GM23248 (cell line): Measurements from ENCODE around the gene NPC1L1. TPM values are rescaled to one million over a fixed set of nuclear protein-coding genes. Genes with fewer than 3 reads are reported as not detected.
A peak's percentile ranks its signal among the peaks of the same experiment; 100 is the strongest.

Source experiments
- DNase-seq: peaks from one replicate; pipeline ENCODE4 v3.0.0-alpha.2; 2015
- H2AFZ ChIP-seq: fragments of 200-600 bp; sonication (generic); 2 replicates; pipeline ENCODE4 v1.6.1; 2016; ENCODE audit warnings: antibody characterized with exemption
- H3F3A ChIP-seq: fragments of 200-600 bp; sonication (generic); 2 replicates; pipeline ENCODE4 v1.6.1; 2016; ENCODE audit warnings: mild to moderate bottlenecking, antibody characterized with exemption, mixed run types; ENCODE audit not compliant: insufficient read depth
- H3K27ac ChIP-seq: fragments of 200-600 bp; sonication (generic); 2 replicates; pipeline ENCODE4 v1.5.1; 2016; ENCODE audit warnings: mild to moderate bottlenecking
- H3K27me3 ChIP-seq: fragments of 200-600 bp; sonication (generic); replicated peaks from 2 replicates; pipeline ENCODE4 v1.6.1; 2016; ENCODE audit warnings: mild to moderate bottlenecking; ENCODE audit not compliant: insufficient read depth
- H3K36me3 ChIP-seq: fragments of 200-600 bp; sonication (generic); 2 replicates; pipeline ENCODE4 v1.6.1; 2016; ENCODE audit warnings: low read depth, mild to moderate bottlenecking
- H3K4me1 ChIP-seq: fragments of 200-600 bp; sonication (generic); 2 replicates; pipeline ENCODE4 v1.6.1; 2016; ENCODE audit warnings: mild to moderate bottlenecking; ENCODE audit not compliant: insufficient read depth
- H3K4me2 ChIP-seq: fragments of 200-600 bp; sonication (generic); one replicate; pipeline ENCODE4 v1.6.1; 2016; ENCODE audit warnings: mild to moderate bottlenecking; ENCODE audit not compliant: unreplicated experiment
- H3K4me3 ChIP-seq: fragments of 200-600 bp; sonication (generic); 2 replicates; pipeline ENCODE4 v1.5.1; 2016; ENCODE audit warnings: mild to moderate bottlenecking
- H3K79me2 ChIP-seq: fragments of 200-600 bp; sonication (generic); 2 replicates; pipeline ENCODE4 v1.6.1; 2016; ENCODE audit warnings: mild to moderate bottlenecking; ENCODE audit not compliant: insufficient read depth
- H3K9ac ChIP-seq: fragments of 200-600 bp; sonication (generic); 2 replicates; pipeline ENCODE4 v1.6.1; 2016; ENCODE audit warnings: mild to moderate bottlenecking
- H3K9me2 ChIP-seq: fragments of 200-600 bp; sonication (generic); 2 replicates; pipeline ENCODE4 v1.6.1; 2016; ENCODE audit warnings: mixed run types, mild to moderate bottlenecking, moderate library complexity; ENCODE audit not compliant: insufficient read depth
- H3K9me3 ChIP-seq: fragments of 200-600 bp; sonication (generic); one replicate; pipeline ENCODE4 v1.6.1; 2017; ENCODE audit warnings: low read depth
- H4K20me1 ChIP-seq: fragments of 200-600 bp; sonication (generic); 2 replicates; pipeline ENCODE4 v1.6.0; 2016; ENCODE audit not compliant: insufficient read depth
- EZH2 ChIP-seq: fragments of 200-600 bp; sonication (generic); IDR thresholded peaks from 2 replicates; pipeline ENCODE4 v1.6.1; 2018; ENCODE audit warnings: antibody characterized with exemption, mild to moderate bottlenecking; ENCODE audit not compliant: insufficient read depth, poor library complexity, severe bottlenecking
- EZH2phosphoT487 ChIP-seq: fragments of 200-600 bp; sonication (generic); IDR thresholded peaks from 2 replicates; pipeline ENCODE4 v1.6.1; 2018; ENCODE audit warnings: antibody characterized with exemption, moderate library complexity, mild to moderate bottlenecking, low read depth; ENCODE audit not compliant: insufficient read depth
- WGBS, 2 experiments: methylation state at CpG; one replicate each; pipeline ENCODE4 v1.1.6; 2015 to 2017; ENCODE audit warnings: low lambda C conversion rate in 2 of 2, low coverage in 1 of 2; ENCODE audit errors: missing lambda C conversion rate in 2 of 2; 5-methylcytosine and 5-hydroxymethylcytosine counted together
- in situ Hi-C: fragments of 300-500 bp; cut with MboI; formaldehyde crosslinking; loops from 2 replicates; pipeline ENCODE4 v1.15.0; 2020
- polyA plus RNA-seq: library from polyadenylated mRNA; unstranded; fragments of >200 nt; fragmentation: Nextera tagmentation; extraction: Ambion mirVana; gene quantifications from 2 replicates; pipeline ENCODE4 v1.2.1, GENCODE V29; 2016
- total RNA-seq: library from RNA; depleted of rRNA; stranded (reverse); fragments of >200 nt; shearing (Covaris generic); gene quantifications from 2 replicates; pipeline ENCODE4 v1.2.3, GENCODE V29; 2014

The NPC1L1 gene
- total and polyA plus RNA-seq, 2 experiments from 2014 or later = not detected

GRCh38 chr7:44566680-44567079 is 25.6 kb upstream of the NPC1L1 start:
- no peaks in the 10 kb centered on the region for H3K9me3 ChIP-seq
- in situ Hi-C loops = no loop called here
- H3K9me2 ChIP-seq = no peaks in the 10 kb centered on the region
- no peaks in the 10 kb centered on the region for H3K4me1 ChIP-seq
- no peaks in the 10 kb centered on the region for H4K20me1 ChIP-seq
- peaks cover 30% of the 10 kb centered on the region for H3K79me2 ChIP-seq
- no peak for DNase-seq
- H3K36me3 ChIP-seq = peaks cover 41% of the 10 kb centered on the region; the same call in 1 of the 2 replicates
- H3K27ac ChIP-seq = no peak overlapping the region
- peaks cover 13% of the 10 kb centered on the region; the same call in 1 of the 2 replicates for H3F3A ChIP-seq
- H3K4me2 ChIP-seq = no peak overlapping the region
- H3K4me3 ChIP-seq = no peak overlapping the region
- no peaks in the 10 kb centered on the region for H3K27me3 ChIP-seq
- no peak overlapping the region for H2AFZ ChIP-seq
- no peak overlapping the region for H3K9ac ChIP-seq
- TF ChIP-seq EZH2phosphoT487 (no peak), EZH2 (no peak)
- WGBS, 2 experiments = 93 to 96% methylated on average over 3 to 5 of the region's 5 CpGs

- WGBS, 2 experiments = 82 to 88% methylated on average over 16 of the region's 16 CpGs
- H3F3A ChIP-seq = peaks cover 13% of the 10 kb centered on the region; the same call in 1 of the 2 replicates
- H3K27me3 ChIP-seq = no peaks in the 10 kb centered on the region
- no peaks in the 10 kb centered on the region for H3K9me3 ChIP-seq
- no peak overlapping the region for H3K4me3 ChIP-seq
- in situ Hi-C loops = no loop called here
- no peak overlapping the region for H3K27ac ChIP-seq
- no peak overlapping the region for H3K4me2 ChIP-seq
- H3K9ac ChIP-seq = no peak overlapping the region
- H3K4me1 ChIP-seq = no peaks in the 10 kb centered on the region
- no peaks in the 10 kb centered on the region for H3K9me2 ChIP-seq
- TF ChIP-seq EZH2 = no peak
- no peak for TF ChIP-seq EZH2phosphoT487
- H4K20me1 ChIP-seq = no peaks in the 10 kb centered on the region
- H3K36me3 ChIP-seq = peaks cover 34% of the 10 kb centered on the region; the same call in 1 of the 2 replicates
- DNase-seq = no peak
- peaks cover 23% of the 10 kb centered on the region for H3K79me2 ChIP-seq
- H2AFZ ChIP-seq = no peak overlapping the region
Observed at GRCh38 chr7:44565795-44566559, 24.8 kb upstream of the NPC1L1 start.

GRCh38 chr7:44565097-44565794 is 24.1 kb upstream of the NPC1L1 start:
- H3K79me2 ChIP-seq = peaks cover 16% of the 10 kb centered on the region
- H3F3A ChIP-seq = peaks cover 13% of the 10 kb centered on the region; the same call in 1 of the 2 replicates
- in situ Hi-C loops = no loop called here
- H3K4me1 ChIP-seq = no peaks in the 10 kb centered on the region
- no peak overlapping the region for H2AFZ ChIP-seq
- no peaks in the 10 kb centered on the region for H3K9me3 ChIP-seq
- H3K27ac ChIP-seq = no peak overlapping the region
- no peak overlapping the region for H3K4me3 ChIP-seq
- 63 to 64% methylated on average over 13 of the region's 13 CpGs for WGBS, 2 experiments
- TF ChIP-seq EZH2phosphoT487 = no peak
- no peak for TF ChIP-seq EZH2
- H3K27me3 ChIP-seq = no peaks in the 10 kb centered on the region
- H3K9me2 ChIP-seq = no peaks in the 10 kb centered on the region
- DNase-seq = peak; percentile 76
- H4K20me1 ChIP-seq = no peaks in the 10 kb centered on the region
- no peak overlapping the region for H3K9ac ChIP-seq
- H3K4me2 ChIP-seq = no peak overlapping the region
- peaks cover 27% of the 10 kb centered on the region; the same call in 1 of the 2 replicates for H3K36me3 ChIP-seq

DNA sequence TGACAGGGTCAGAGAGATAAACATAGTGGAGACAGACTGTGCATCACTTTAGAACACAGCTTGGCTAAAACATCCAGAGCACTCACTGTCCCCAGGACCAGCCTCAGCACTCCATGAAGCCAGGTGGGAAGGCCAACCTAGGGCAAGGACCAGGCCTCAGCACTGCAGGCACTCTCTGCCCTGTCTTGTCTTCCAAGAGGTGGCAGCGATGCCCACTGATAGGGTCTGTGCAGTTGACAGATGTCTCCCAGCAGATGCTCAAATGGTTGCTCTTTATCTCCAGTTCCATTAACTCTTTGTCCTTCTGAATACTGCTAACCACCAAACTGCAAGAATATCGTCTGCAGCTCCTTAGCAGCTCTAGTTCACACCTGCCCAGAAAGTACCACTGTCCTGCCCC is 23.5 kb upstream of the NPC1L1 start:
- no peak for DNase-seq
- Histone ChIP-seq H3K4me3 (no peak overlapping the region), H3K9me3 (no peaks in the 10 kb centered on the region), H2AFZ (no peak overlapping the region), H3K79me2 (peaks cover 10% of the 10 kb centered on the region), H3K9me2 (no peaks in the 10 kb centered on the region), H3K27ac (no peak overlapping the region), H3K4me2 (no peak overlapping the region), H3K27me3 (no peaks in the 10 kb centered on the region), H3K9ac (no peak overlapping the region), H4K20me1 (no peaks in the 10 kb centered on the region), H3F3A (peaks cover 13% of the 10 kb centered on the region; the same call in 1 of the 2 replicates), H3K36me3 (peaks cover 21% of the 10 kb centered on the region; the same call in 1 of the 2 replicates), H3K4me1 (no peaks in the 10 kb centered on the region)
- TF ChIP-seq EZH2 (no peak), EZH2phosphoT487 (no peak)
- 53 to 70% methylated on average over 2 of the region's 2 CpGs for WGBS, 2 experiments
- in situ Hi-C loops = no loop called here
